RWPE2 (cell line): ENCODE measurements around the gene UBE3D.
"Not testable (repeated sequence)": the region's sequence is repeated elsewhere in the genome, so short reads cannot be mapped to it uniquely, and the experiment has no call there.

Experiments used
- ATAC-seq: fragments of 200-7000 bp; cut with Tn5 transposase; 3 replicates; pipeline ENCODE4 v1.9.1; 2021; ENCODE audit warnings: low read depth
- DNase-seq: peaks from one replicate; pipeline ENCODE4 v3.0.0-alpha.2; 2020; ENCODE audit warnings: low spot score
- H3K27ac ChIP-seq: fragments of 450-650 bp; 2 replicates; pipeline ENCODE4 v1.5.1; 2017; ENCODE audit warnings: mild to moderate bottlenecking; ENCODE audit not compliant: poor library complexity, severe bottlenecking
- H3K27me3 ChIP-seq: fragments of 250-450 bp; sonication (Bioruptor Pico); 2 replicates; pipeline ENCODE4 v1.5.1; 2021; ENCODE audit warnings: mild to moderate bottlenecking, moderate library complexity; ENCODE audit not compliant: insufficient read depth, poor library complexity, severe bottlenecking
- H3K36me3 ChIP-seq: fragments of 250-450 bp; sonication (Bioruptor Pico); 2 replicates; pipeline ENCODE4 v1.5.1; 2020; ENCODE audit warnings: low read depth, mild to moderate bottlenecking, moderate library complexity
- H3K4me1 ChIP-seq: fragments of 250-450 bp; sonication (Bioruptor Pico); 2 replicates; pipeline ENCODE4 v1.5.1; 2021; ENCODE audit warnings: mild to moderate bottlenecking, moderate library complexity; ENCODE audit not compliant: insufficient read depth, poor library complexity, severe bottlenecking
- H3K4me3 ChIP-seq: fragments of 250-450 bp; sonication (Bioruptor Pico); 2 replicates; pipeline ENCODE4 v1.5.1; 2021; ENCODE audit warnings: mild to moderate bottlenecking, moderate library complexity; ENCODE audit not compliant: severe bottlenecking
- H3K9me3 ChIP-seq: fragments of 250-450 bp; sonication (Bioruptor Pico); 2 replicates; pipeline ENCODE4 v1.5.1; 2021; ENCODE audit warnings: mild to moderate bottlenecking, moderate library complexity; ENCODE audit not compliant: severe bottlenecking
- CTCF ChIP-seq: fragments of 450-650 bp; IDR thresholded peaks from one replicate; pipeline ENCODE4 v1.5.1; 2017; ENCODE audit warnings: mild to moderate bottlenecking, moderate library complexity; ENCODE audit not compliant: poor library complexity, severe bottlenecking

UBE3D gene

GRCh38 chr6:82951935-82952334 lies 113.7 kb downstream of the UBE3D start:
- H3K9me3 ChIP-seq: no peaks in the 10 kb centered on the region
- peaks cover 26% of the 10 kb centered on the region for H3K4me1 ChIP-seq
- H3K27me3 ChIP-seq: no peaks in the 10 kb centered on the region
- TF ChIP-seq CTCF: no peak
- no peak for ATAC-seq
- no peak overlapping the region for H3K4me3 ChIP-seq
- peak overlapping the region; percentile 47 for H3K27ac ChIP-seq
- H3K36me3 ChIP-seq: no peaks in the 10 kb centered on the region
- DNase-seq: no peak

GRCh38 chr6:82951389-82951788 lies 114.3 kb downstream of the UBE3D start:
- TF ChIP-seq CTCF: no peak
- Histone ChIP-seq H3K4me1 (peaks cover 26% of the 10 kb centered on the region), H3K36me3 (no peaks in the 10 kb centered on the region), H3K9me3 (no peaks in the 10 kb centered on the region), H3K4me3 (no peak overlapping the region), H3K27ac (peak overlapping the region; percentile 47), H3K27me3 (no peaks in the 10 kb centered on the region)
- peak; percentile 91 for ATAC-seq
- no peak for DNase-seq

GRCh38 chr6:82930915-82931314 lies 134.7 kb downstream of the UBE3D start:
- not testable (repeated sequence) for H3K9me3 ChIP-seq, H3K4me3 ChIP-seq, DNase-seq, H3K27ac ChIP-seq, H3K4me1 ChIP-seq, H3K36me3 ChIP-seq, H3K27me3 ChIP-seq, ATAC-seq

- TF ChIP-seq CTCF: no peak
- Histone ChIP-seq H3K27ac (no peak overlapping the region), H3K36me3 (no peaks in the 10 kb centered on the region), H3K4me3 (no peak overlapping the region), H3K9me3 (no peaks in the 10 kb centered on the region), H3K27me3 (no peaks in the 10 kb centered on the region), H3K4me1 (no peaks in the 10 kb centered on the region)
- peak; percentile 51; the same call in 2 of the 3 replicates for ATAC-seq
- DNase-seq: no peak
Observed at GRCh38 chr6:82924799-82925535, 140.7 kb downstream of the UBE3D start.

GRCh38 chr6:82921258-82921657 lies 144.4 kb downstream of the UBE3D start:
- DNase-seq (no peak), ATAC-seq (no peak)
- no peaks in the 10 kb centered on the region for H3K27me3 ChIP-seq
- no peaks in the 10 kb centered on the region for H3K9me3 ChIP-seq
- H3K4me3 ChIP-seq: no peak overlapping the region
- H3K4me1 ChIP-seq: no peaks in the 10 kb centered on the region
- H3K27ac ChIP-seq: no peak overlapping the region
- no peaks in the 10 kb centered on the region for H3K36me3 ChIP-seq
- TF ChIP-seq CTCF: no peak
